GM21528 (cell line): ENCODE results near the gene CLSTN2.

Experiments used
- ATAC-seq: cut with Tn5 transposase; IDR thresholded peaks from one replicate; pipeline ENCODE4 v1.9.1; 2021; ENCODE audit warnings: mild to moderate bottlenecking, moderate library complexity; ENCODE audit not compliant: unreplicated experiment, low FRiP score

CLSTN2 gene

GRCh38 chr3:140308535-140308934 lies 373.6 kb downstream of the CLSTN2 start:
- no peak for ATAC-seq

GRCh38 chr3:140311428-140311827 lies 376.4 kb downstream of the CLSTN2 start:
- no peak for ATAC-seq

GRCh38 chr3:140315955-140316354 lies 381.0 kb downstream of the CLSTN2 start:
- ATAC-seq = no peak

- ATAC-seq = no peak
These were observed 381.5 kb downstream of the CLSTN2 start for GRCh38 chr3:140316466-140316865.

- ATAC-seq = no peak
These were observed 381.9 kb downstream of the CLSTN2 start for GRCh38 chr3:140316868-140317400.

- ATAC-seq = no peak
These were observed 384.8 kb downstream of the CLSTN2 start for GRCh38 chr3:140319739-140320138.

- no peak for ATAC-seq
These were observed 388.6 kb downstream of the CLSTN2 start for GRCh38 chr3:140323561-140323960.

GRCh38 chr3:140332131-140332530 lies 397.1 kb downstream of the CLSTN2 start:
- ATAC-seq = no peak

- no peak for ATAC-seq
These were observed 399.3 kb downstream of the CLSTN2 start for GRCh38 chr3:140334132-140334929.

- no peak for ATAC-seq
These were observed 401.5 kb downstream of the CLSTN2 start for GRCh38 chr3:140336465-140336864.

- ATAC-seq = no peak
These were observed 403.9 kb downstream of the CLSTN2 start for GRCh38 chr3:140338916-140339315.

GRCh38 chr3:140341203-140341602 lies 406.2 kb downstream of the CLSTN2 start:
- ATAC-seq = no peak

GRCh38 chr3:140341817-140342403 lies 406.9 kb downstream of the CLSTN2 start:
- ATAC-seq = no peak

- no peak for ATAC-seq
These were observed 407.7 kb downstream of the CLSTN2 start for GRCh38 chr3:140342668-140343067.

GRCh38 chr3:140343211-140344081 lies 408.5 kb downstream of the CLSTN2 start:
- ATAC-seq = no peak

- ATAC-seq = no peak
These were observed 409.1 kb downstream of the CLSTN2 start for GRCh38 chr3:140344082-140344454.

- ATAC-seq = no peak
These were observed 409.7 kb downstream of the CLSTN2 start for GRCh38 chr3:140344601-140345205.

- no peak for ATAC-seq
These were observed 412.2 kb downstream of the CLSTN2 start for GRCh38 chr3:140347151-140347550.

- no peak for ATAC-seq
These were observed 415.0 kb downstream of the CLSTN2 start for GRCh38 chr3:140349938-140350337.

- no peak for ATAC-seq
These were observed 416.5 kb downstream of the CLSTN2 start for GRCh38 chr3:140351466-140351865.

- no peak for ATAC-seq
These were observed 420.5 kb downstream of the CLSTN2 start for GRCh38 chr3:140355481-140355880.
